ENCODE measurements around the gene OSBPL8.

DNA sequence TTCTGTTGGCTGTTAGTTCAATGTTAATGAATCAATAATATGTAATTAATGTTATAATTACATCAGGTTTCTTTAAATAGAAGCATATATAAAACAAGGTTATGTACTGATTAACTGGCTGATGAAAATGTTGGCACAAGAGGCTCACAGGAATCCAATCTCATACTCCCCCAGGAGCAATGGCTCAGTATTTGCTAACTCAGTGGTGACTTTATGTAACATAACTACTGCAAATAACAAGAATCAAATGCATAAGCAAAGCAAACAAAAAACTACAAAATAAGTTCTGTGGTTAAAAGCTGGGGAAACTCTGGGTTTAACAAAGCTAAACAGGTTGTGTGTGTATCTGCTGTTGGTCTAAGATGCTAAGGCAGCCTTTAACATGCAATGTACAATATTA is 183.6 kb downstream of the OSBPL8 start:
- TF ChIP-seq, protein P1, sequence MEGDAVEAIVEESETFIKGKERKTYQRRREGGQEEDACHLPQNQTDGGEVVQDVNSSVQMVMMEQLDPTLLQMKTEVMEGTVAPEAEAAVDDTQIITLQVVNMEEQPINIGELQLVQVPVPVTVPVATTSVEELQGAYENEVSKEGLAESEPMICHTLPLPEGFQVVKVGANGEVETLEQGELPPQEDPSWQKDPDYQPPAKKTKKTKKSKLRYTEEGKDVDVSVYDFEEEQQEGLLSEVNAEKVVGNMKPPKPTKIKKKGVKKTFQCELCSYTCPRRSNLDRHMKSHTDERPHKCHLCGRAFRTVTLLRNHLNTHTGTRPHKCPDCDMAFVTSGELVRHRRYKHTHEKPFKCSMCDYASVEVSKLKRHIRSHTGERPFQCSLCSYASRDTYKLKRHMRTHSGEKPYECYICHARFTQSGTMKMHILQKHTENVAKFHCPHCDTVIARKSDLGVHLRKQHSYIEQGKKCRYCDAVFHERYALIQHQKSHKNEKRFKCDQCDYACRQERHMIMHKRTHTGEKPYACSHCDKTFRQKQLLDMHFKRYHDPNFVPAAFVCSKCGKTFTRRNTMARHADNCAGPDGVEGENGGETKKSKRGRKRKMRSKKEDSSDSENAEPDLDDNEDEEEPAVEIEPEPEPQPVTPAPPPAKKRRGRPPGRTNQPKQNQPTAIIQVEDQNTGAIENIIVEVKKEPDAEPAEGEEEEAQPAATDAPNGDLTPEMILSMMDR (conservative IDR thresholded peaks at IDR 0.05; ENCODE audit: low read length): no peak
- no peak for TF ChIP-seq EZH2phosphoT487 (IDR thresholded peaks at IDR 0.05; ENCODE audit: borderline replicate concordance, low read depth, low read length)
